MCF 10A (cell line): ENCODE measurements around the gene ZNF17. TPM values are rescaled to one million over a fixed set of nuclear protein-coding genes. Genes with fewer than 3 reads are reported as not detected.
"Not testable (repeated sequence)": the region's sequence is repeated elsewhere in the genome, so short reads cannot be mapped to it uniquely, and the experiment has no call there.

Source experiments
- BruUV-seq: library from RNA; stranded (reverse); fragments of 400-500 nt; replicated peaks from 2 replicates; lab custom pipeline; 2021; lab: Mats Ljungman, UMichigan
- CTCF ChIA-PET: fragments of 300-600 bp; sonication (Branson Sonifier 250); formaldehyde crosslinking; extraction: SDS; loops from one replicate; lab custom pipeline; 2021; ENCODE audit warnings: antibody characterized with exemption, inconsistent platforms; lab: Yijun Ruan, JAX
- POLR2A ChIA-PET: fragments of 300-600, 350-650 bp; sonication (Branson Sonifier 250); formaldehyde crosslinking; extraction: SDS; loops from one replicate; lab custom pipeline; 2020; ENCODE audit warnings: antibody characterized with exemption, inconsistent platforms; lab: Yijun Ruan, JAX
- DNase-seq: peaks from one replicate; pipeline ENCODE4 v3.0.0-alpha.2; 2018; ENCODE audit not compliant: unreplicated experiment
- H3K27ac Mint-ChIP-seq: one replicate; pipeline ENCODE4 v1.8.0; 2022; ENCODE audit warnings: mild to moderate bottlenecking, low read depth, mixed read lengths; ENCODE audit not compliant: unreplicated experiment
- H3K27me3 Mint-ChIP-seq: one replicate; pipeline ENCODE4 v1.8.0; 2022; ENCODE audit warnings: mixed read lengths; ENCODE audit not compliant: insufficient read depth, unreplicated experiment
- H3K36me3 Mint-ChIP-seq: one replicate; pipeline ENCODE4 v1.8.0; 2022; ENCODE audit warnings: mild to moderate bottlenecking, moderate library complexity, mixed read lengths; ENCODE audit not compliant: insufficient read depth, unreplicated experiment
- H3K4me1 Mint-ChIP-seq: one replicate; pipeline ENCODE4 v1.8.0; 2022; ENCODE audit warnings: mixed read lengths; ENCODE audit not compliant: insufficient read depth, unreplicated experiment
- H3K4me3 Mint-ChIP-seq: one replicate; pipeline ENCODE4 v1.8.0; 2022; ENCODE audit warnings: mild to moderate bottlenecking, moderate library complexity, mixed read lengths; ENCODE audit not compliant: unreplicated experiment
- H3K9me3 Mint-ChIP-seq: one replicate; pipeline ENCODE4 v1.8.0; 2022; ENCODE audit warnings: mixed read lengths; ENCODE audit not compliant: unreplicated experiment
- intact Hi-C: fragments of 100-400 bp; cut with micrococcal nuclease; formaldehyde crosslinking; loops from 2 replicates; pipeline ENCODE4 v1.14.1; 2022
- total RNA-seq: library from RNA; stranded (reverse); gene quantifications from 2 replicates; pipeline ENCODE4 v1.2.3, GENCODE V29; 2022
- TF ChIP-seq, protein P1 (sequence below): fragments of 200-600 bp; IDR thresholded peaks from one replicate; pipeline ENCODE4 v1.8.0; 2022; ENCODE audit warnings: antibody characterized with exemption, mild to moderate bottlenecking; ENCODE audit not compliant: unreplicated experiment

ZNF17 gene
- total RNA-seq, 1 experiment from 2014 or later: 8.3 TPM

DNA sequence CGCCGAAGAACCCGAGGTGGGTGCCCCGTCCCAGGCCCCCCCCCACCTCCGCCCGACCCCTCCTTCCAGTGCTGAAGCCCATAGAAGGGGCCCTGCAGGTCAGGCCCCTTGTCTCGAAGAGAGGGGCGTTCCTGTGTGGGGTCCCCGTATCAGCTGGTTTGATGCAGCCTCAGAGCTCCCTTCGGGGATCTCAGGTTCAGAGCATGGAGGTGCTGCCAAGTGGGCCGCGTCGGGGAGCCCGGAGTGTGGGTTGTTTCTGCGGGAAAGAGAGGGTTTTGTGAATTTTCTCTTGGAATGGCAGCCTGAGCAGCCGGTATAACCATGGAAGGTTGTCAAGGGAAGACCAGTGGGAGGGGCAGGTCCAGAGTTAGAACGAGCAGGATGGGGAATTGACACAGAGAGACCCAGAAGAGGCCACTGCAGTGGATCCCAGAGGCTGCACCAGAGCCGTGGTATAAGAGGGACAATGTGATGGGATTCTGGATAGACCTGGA is 47.2 kb upstream of the ZNF17 start:
- DNase-seq: no peak
- Mint-ChIP-seq H3K9me3 (no peaks in the 10 kb centered on the region), H3K36me3 (peaks cover 24% of the 10 kb centered on the region), H3K4me1 (peaks cover 8% of the 10 kb centered on the region), H3K4me3 (peak overlapping the region; percentile 98), H3K27me3 (no peaks in the 10 kb centered on the region), H3K27ac (peak overlapping the region; percentile 99)
- CTCF ChIA-PET: no interaction called here
- POLR2A ChIA-PET: interaction anchor here (0.7 to 2.8 kb wide), 13 partner anchors 13 to 194 kb away, joined by 3 to 29 read pairs (median 7); partner anchors contain the start of genes ZNF304, ZNF548 and ZNF749
- no TSS peak for BruUV-seq
- TF ChIP-seq, protein P1, sequence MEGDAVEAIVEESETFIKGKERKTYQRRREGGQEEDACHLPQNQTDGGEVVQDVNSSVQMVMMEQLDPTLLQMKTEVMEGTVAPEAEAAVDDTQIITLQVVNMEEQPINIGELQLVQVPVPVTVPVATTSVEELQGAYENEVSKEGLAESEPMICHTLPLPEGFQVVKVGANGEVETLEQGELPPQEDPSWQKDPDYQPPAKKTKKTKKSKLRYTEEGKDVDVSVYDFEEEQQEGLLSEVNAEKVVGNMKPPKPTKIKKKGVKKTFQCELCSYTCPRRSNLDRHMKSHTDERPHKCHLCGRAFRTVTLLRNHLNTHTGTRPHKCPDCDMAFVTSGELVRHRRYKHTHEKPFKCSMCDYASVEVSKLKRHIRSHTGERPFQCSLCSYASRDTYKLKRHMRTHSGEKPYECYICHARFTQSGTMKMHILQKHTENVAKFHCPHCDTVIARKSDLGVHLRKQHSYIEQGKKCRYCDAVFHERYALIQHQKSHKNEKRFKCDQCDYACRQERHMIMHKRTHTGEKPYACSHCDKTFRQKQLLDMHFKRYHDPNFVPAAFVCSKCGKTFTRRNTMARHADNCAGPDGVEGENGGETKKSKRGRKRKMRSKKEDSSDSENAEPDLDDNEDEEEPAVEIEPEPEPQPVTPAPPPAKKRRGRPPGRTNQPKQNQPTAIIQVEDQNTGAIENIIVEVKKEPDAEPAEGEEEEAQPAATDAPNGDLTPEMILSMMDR: no peak
- intact Hi-C loops: loop anchor here (1.0 to 2.0 kb wide), 2 partner anchors 85 to 172 kb away; partner anchors contain the start of gene ZNF264

DNA sequence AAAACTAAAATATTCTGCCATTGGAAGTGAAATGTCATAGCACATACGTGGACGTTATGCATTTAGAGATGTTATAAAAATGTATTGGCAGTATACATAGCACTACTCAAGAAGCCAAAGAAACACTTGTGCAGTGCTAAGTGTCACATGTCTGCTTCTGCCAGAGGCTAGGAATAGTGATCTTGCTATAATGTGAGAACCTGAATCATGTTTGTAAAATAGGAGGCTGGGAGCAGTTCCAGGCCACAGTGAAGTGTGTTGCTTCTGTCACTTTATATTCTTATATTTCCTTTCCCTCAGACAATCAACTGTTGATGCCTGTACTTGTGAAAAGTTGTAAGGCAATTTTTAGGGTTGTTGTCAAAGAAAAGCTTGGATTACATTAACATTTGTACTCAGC is 44.2 kb upstream of the ZNF17 start:
- no TSS peak for BruUV-seq
- intact Hi-C loops: no loop called here
- ChIA-PET CTCF (interaction anchor here (0.6 kb wide), 1 partner anchor 52 kb away, joined by 6 read pairs; no protein-coding TSS in a partner anchor), POLR2A (interaction anchor here (0.6 to 1.3 kb wide), 2 partner anchors 23 to 380 kb away, joined by 3 to 4 read pairs; partner anchors contain the start of genes ZNF548 and ZNF776)
- H3K9me3 Mint-ChIP-seq: peaks cover 14% of the 10 kb centered on the region
- no peak overlapping the region for H3K27ac Mint-ChIP-seq
- peaks cover 8% of the 10 kb centered on the region for H3K4me1 Mint-ChIP-seq
- H3K27me3 Mint-ChIP-seq: no peaks in the 10 kb centered on the region
- DNase-seq: no peak
- TF ChIP-seq, protein P1: no peak
- peaks cover 31% of the 10 kb centered on the region for H3K36me3 Mint-ChIP-seq
- H3K4me3 Mint-ChIP-seq: no peak overlapping the region

DNA sequence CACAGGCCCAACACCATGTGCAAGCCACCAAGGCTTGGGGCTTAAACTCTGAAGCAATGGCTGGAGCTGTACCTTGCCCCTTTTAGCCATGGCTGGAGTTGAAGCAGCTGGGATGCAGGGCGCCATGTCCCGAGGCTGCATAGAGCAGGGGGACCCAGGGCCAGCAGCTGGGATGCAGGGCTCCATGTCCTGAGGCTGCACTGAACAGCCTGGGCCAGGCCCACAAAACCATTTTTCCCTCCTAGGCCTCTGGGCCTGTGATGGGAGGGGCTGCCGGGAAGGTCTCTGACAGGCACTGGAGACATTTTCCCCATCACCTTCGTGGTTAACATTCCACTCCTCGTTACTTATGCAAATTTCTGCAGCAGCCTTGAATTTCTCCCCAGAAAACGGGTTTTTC is 36.8 kb upstream of the ZNF17 start:
- Mint-ChIP-seq H3K27ac (no peak overlapping the region), H3K4me3 (no peak overlapping the region), H3K27me3 (no peaks in the 10 kb centered on the region), H3K4me1 (no peaks in the 10 kb centered on the region), H3K36me3 (peaks cover 44% of the 10 kb centered on the region), H3K9me3 (peaks cover 40% of the 10 kb centered on the region)
- no TSS peak for BruUV-seq
- intact Hi-C loops: no loop called here
- POLR2A ChIA-PET: no interaction called here
- TF ChIP-seq, protein P1: no peak
- DNase-seq: no peak
- CTCF ChIA-PET: no interaction called here

DNA sequence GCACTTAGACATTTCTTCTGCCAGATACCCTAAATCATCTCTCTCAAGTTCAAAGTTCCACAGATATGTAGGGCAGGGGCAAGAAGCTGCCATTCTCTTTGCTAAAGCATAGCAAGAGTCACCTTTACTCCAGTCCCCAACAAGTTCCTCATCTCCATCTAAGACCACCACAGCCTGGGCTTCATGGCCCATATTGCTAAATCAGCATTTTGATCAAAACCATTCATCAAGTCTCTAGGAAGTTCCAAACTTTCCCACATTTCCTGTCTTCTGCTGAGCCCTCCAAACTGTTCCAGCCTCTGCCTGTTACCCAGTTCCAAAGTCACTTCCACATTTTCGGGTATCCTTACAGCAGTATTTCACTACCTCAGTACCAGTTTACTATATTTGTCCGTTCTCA is 36.3 kb upstream of the ZNF17 start:
- H3K36me3 Mint-ChIP-seq: peaks cover 44% of the 10 kb centered on the region
- H3K27ac Mint-ChIP-seq, H3K4me3 Mint-ChIP-seq, CTCF ChIA-PET, intact Hi-C loops, DNase-seq, H3K4me1 Mint-ChIP-seq, H3K27me3 Mint-ChIP-seq, BruUV-seq: not testable (repeated sequence)
- H3K9me3 Mint-ChIP-seq: peaks cover 44% of the 10 kb centered on the region
- POLR2A ChIA-PET: interaction anchor here (0.6 kb wide), 1 partner anchor 1008 kb away, joined by 4 read pairs; no protein-coding TSS in a partner anchor
